AG10803 (cell line): Measurements from ENCODE around the gene ADCY7.
"Not testable (repeated sequence)": the region's sequence is repeated elsewhere in the genome, so short reads cannot be mapped to it uniquely, and the experiment has no call there.

ENCODE experiments used
- DNase-seq: peaks from one replicate; pipeline ENCODE4 v3.0.0; 2010; ENCODE audit warnings: low read depth
- H3K4me3 ChIP-seq: 2 replicates; pipeline ENCODE4 v1.5.1; 2011; ENCODE audit warnings: mild to moderate bottlenecking, low read length, control low read depth
- TF ChIP-seq, protein P1 (sequence below): conservative IDR thresholded peaks from 2 replicates; pipeline ENCODE4 v1.5.1; 2011; ENCODE audit warnings: mild to moderate bottlenecking, low read length, control low read depth, inconsistent platforms

ADCY7 gene

DNA sequence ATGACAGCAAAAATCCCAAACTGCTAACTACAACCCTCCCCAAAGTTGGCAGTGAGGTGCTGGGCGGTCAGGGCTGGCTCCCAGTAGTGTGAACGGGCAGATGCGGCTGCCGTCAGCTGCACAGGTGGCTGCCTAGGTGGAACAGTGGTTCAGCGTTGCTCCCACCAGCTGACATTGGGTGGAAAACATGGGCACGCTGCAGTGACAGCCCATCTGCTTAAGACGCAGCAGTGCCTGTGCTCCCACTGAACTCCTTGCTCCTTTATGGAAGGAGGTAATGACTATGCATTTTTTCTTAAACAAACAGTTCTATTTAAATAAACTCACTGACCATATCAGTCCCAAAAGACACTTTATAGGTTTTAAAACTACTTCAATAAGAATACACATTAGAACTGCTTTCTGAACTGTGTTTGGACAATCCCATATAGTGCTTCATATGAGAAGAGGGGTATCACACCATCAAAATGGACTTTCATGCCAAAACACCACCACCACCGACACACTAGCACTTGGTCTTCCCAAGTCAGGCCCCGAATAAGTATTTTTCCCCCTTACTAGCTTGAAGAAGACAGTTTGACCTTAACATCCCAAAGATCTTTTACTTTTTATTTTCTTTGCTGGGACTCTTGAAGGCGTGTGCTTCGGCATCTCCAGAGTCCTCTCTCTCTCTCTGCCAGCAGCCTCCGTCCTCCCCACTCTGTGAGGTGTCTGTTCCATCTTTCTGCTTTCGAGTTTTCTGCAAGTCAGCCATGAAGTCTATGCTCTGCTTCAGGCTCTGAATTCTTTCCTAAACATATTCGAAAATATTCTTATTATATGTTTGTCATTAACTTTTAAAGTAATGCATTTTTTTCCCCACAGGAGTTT, 68.0 kb downstream of the ADCY7 start:
- no peak for DNase-seq
- H3K4me3 ChIP-seq, result no peak overlapping the region
- TF ChIP-seq, protein P1, sequence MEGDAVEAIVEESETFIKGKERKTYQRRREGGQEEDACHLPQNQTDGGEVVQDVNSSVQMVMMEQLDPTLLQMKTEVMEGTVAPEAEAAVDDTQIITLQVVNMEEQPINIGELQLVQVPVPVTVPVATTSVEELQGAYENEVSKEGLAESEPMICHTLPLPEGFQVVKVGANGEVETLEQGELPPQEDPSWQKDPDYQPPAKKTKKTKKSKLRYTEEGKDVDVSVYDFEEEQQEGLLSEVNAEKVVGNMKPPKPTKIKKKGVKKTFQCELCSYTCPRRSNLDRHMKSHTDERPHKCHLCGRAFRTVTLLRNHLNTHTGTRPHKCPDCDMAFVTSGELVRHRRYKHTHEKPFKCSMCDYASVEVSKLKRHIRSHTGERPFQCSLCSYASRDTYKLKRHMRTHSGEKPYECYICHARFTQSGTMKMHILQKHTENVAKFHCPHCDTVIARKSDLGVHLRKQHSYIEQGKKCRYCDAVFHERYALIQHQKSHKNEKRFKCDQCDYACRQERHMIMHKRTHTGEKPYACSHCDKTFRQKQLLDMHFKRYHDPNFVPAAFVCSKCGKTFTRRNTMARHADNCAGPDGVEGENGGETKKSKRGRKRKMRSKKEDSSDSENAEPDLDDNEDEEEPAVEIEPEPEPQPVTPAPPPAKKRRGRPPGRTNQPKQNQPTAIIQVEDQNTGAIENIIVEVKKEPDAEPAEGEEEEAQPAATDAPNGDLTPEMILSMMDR, result no peak

- H3K4me3 ChIP-seq, result no peak overlapping the region
- no peak for DNase-seq
- TF ChIP-seq, protein P1, result no peak
Measured at GRCh38 chr16:50335196-50335958, 69.0 kb downstream of the ADCY7 start.

GRCh38 chr16:50336884-50337283, 70.5 kb downstream of the ADCY7 start:
- TF ChIP-seq, protein P1, result no peak
- DNase-seq, result no peak

GRCh38 chr16:50338371-50339231, 72.2 kb downstream of the ADCY7 start:
- TF ChIP-seq, protein P1, result no peak
- DNase-seq, result peak; percentile 45
- H3K4me3 ChIP-seq, result no peak overlapping the region

More at GRCh38 chr16:50336884-50337283, 70.5 kb downstream of the ADCY7 start:
- no peak overlapping the region for H3K4me3 ChIP-seq

GRCh38 chr16:50340578-50340977, 74.2 kb downstream of the ADCY7 start:
- TF ChIP-seq, protein P1, result no peak
- DNase-seq, result peak; percentile 76
- no peak overlapping the region for H3K4me3 ChIP-seq

GRCh38 chr16:50343566-50343965, 77.2 kb downstream of the ADCY7 start:
- H3K4me3 ChIP-seq, DNase-seq: not testable (repeated sequence)

GRCh38 chr16:50345210-50345609, 78.9 kb downstream of the ADCY7 start:
- not testable (repeated sequence) for H3K4me3 ChIP-seq, DNase-seq
